ENCODE measurements around the gene ABHD14A.

ABHD14A gene

GRCh38 chr3:51969841-51970240, 5.0 kb upstream of the ABHD14A start:
- DNase-seq (ENCODE audit: low read depth) = no peak
- no peak overlapping the region for H3K4me3 ChIP-seq (ENCODE audit: low read length)
- TF ChIP-seq CTCF (IDR thresholded peaks at IDR 0.05; ENCODE audit: insufficient read depth, low read depth, low read length, missing control alignments) = no peak

- TF ChIP-seq CTCF (IDR thresholded peaks at IDR 0.05; ENCODE audit: insufficient read depth, low read depth, low read length, missing control alignments) = no peak
- DNase-seq (ENCODE audit: low read depth) = peak; percentile 49
- H3K4me3 ChIP-seq (ENCODE audit: low read length) = no peak overlapping the region
Observed at GRCh38 chr3:51970606-51971300, 4.1 kb upstream of the ABHD14A start.

GRCh38 chr3:51971350-51971749, 3.5 kb upstream of the ABHD14A start:
- no peak overlapping the region for H3K4me3 ChIP-seq (ENCODE audit: low read length)
- no peak for DNase-seq (ENCODE audit: low read depth)
- TF ChIP-seq CTCF (IDR thresholded peaks at IDR 0.05; ENCODE audit: insufficient read depth, low read depth, low read length, missing control alignments) = no peak

- H3K4me3 ChIP-seq (ENCODE audit: low read length) = peak overlapping the region; percentile 89
- no peak for TF ChIP-seq CTCF (IDR thresholded peaks at IDR 0.05; ENCODE audit: insufficient read depth, low read depth, low read length, missing control alignments)
- DNase-seq (ENCODE audit: low read depth) = no peak
Observed at GRCh38 chr3:51974277-51974962, 444 bp upstream of the ABHD14A start.

- no peak for TF ChIP-seq CTCF (IDR thresholded peaks at IDR 0.05; ENCODE audit: insufficient read depth, low read depth, low read length, missing control alignments)
- DNase-seq (ENCODE audit: low read depth) = no peak
- no peak overlapping the region for H3K4me3 ChIP-seq (ENCODE audit: low read length)
Observed at GRCh38 chr3:51975852-51976549, 1.1 kb downstream of the ABHD14A start.

GRCh38 chr3:51977446-51978142, 2.7 kb downstream of the ABHD14A start:
- no peak for TF ChIP-seq CTCF (IDR thresholded peaks at IDR 0.05; ENCODE audit: insufficient read depth, low read depth, low read length, missing control alignments)
- peak; percentile 55 for DNase-seq (ENCODE audit: low read depth)
- no peak overlapping the region for H3K4me3 ChIP-seq (ENCODE audit: low read length)

Data from epithelial cell of esophagus (primary cell).